Endothelial cell (in vitro differentiated cells): ENCODE results near the gene AKAP6. TPM values are rescaled to one million over a fixed set of nuclear protein-coding genes. Genes with fewer than 3 reads are reported as not detected.

Source experiments
- DNase-seq: peaks from one replicate; pipeline ENCODE4 v3.0.0; 2021; ENCODE audit warnings: low spot score
- H3K27ac Mint-ChIP-seq: one replicate; pipeline ENCODE4 v1.8.0; 2021; ENCODE audit warnings: mixed read lengths, inconsistent platforms; ENCODE audit not compliant: unreplicated experiment
- H3K27me3 Mint-ChIP-seq: one replicate; pipeline ENCODE4 v1.8.0; 2021; ENCODE audit warnings: mild to moderate bottlenecking, moderate library complexity, mixed read lengths, inconsistent platforms; ENCODE audit not compliant: unreplicated experiment
- H3K36me3 Mint-ChIP-seq: one replicate; pipeline ENCODE4 v1.8.0; 2021; ENCODE audit warnings: mild to moderate bottlenecking, low read depth, mixed read lengths, inconsistent platforms; ENCODE audit not compliant: unreplicated experiment
- H3K4me1 Mint-ChIP-seq: one replicate; pipeline ENCODE4 v1.8.0; 2021; ENCODE audit warnings: mild to moderate bottlenecking, mixed read lengths, inconsistent platforms; ENCODE audit not compliant: unreplicated experiment
- H3K4me3 Mint-ChIP-seq: one replicate; pipeline ENCODE4 v1.8.0; 2021; ENCODE audit warnings: mild to moderate bottlenecking, mixed read lengths, inconsistent platforms; ENCODE audit not compliant: unreplicated experiment
- H3K9me3 Mint-ChIP-seq: one replicate; pipeline ENCODE4 v1.8.0; 2021; ENCODE audit warnings: mixed read lengths, inconsistent platforms; ENCODE audit not compliant: unreplicated experiment
- CTCF ChIP-seq: fragments of 200-600 bp; sonication (generic); IDR thresholded peaks from one replicate; pipeline ENCODE4 v1.5.0; 2021; ENCODE audit warnings: antibody characterized with exemption; ENCODE audit not compliant: unreplicated experiment
- total RNA-seq: library from RNA; stranded (reverse); fragmentation: NEBNext Ultra II Directional; extraction: Animal tissue kit (Norgen Biotek cat#: 25700); gene quantifications from one replicate; pipeline ENCODE4 v1.2.1, GENCODE V29; 2021; ENCODE audit not compliant: unreplicated experiment

AKAP6 gene
- total RNA-seq, 1 donor from 2014 or later: 4.4 TPM

GRCh38 chr14:32330351-32331111 is 1.4 kb downstream of the AKAP6 start:
- Mint-ChIP-seq H3K4me3 (no peak overlapping the region), H3K27me3 (no peaks in the 10 kb centered on the region), H3K36me3 (no peaks in the 10 kb centered on the region), H3K27ac (no peak overlapping the region), H3K9me3 (no peaks in the 10 kb centered on the region), H3K4me1 (no peaks in the 10 kb centered on the region)
- DNase-seq: no peak
- no peak for TF ChIP-seq CTCF

GRCh38 chr14:32331206-32331605 is 2.1 kb downstream of the AKAP6 start:
- Mint-ChIP-seq H3K9me3 (no peaks in the 10 kb centered on the region), H3K27me3 (no peaks in the 10 kb centered on the region), H3K4me3 (no peak overlapping the region), H3K27ac (no peak overlapping the region), H3K4me1 (no peaks in the 10 kb centered on the region), H3K36me3 (no peaks in the 10 kb centered on the region)
- TF ChIP-seq CTCF: no peak
- DNase-seq: no peak

GRCh38 chr14:32332415-32333316 is 3.6 kb downstream of the AKAP6 start:
- H3K27me3 Mint-ChIP-seq: no peaks in the 10 kb centered on the region
- H3K4me1 Mint-ChIP-seq: no peaks in the 10 kb centered on the region
- no peak for DNase-seq
- no peaks in the 10 kb centered on the region for H3K9me3 Mint-ChIP-seq
- no peaks in the 10 kb centered on the region for H3K36me3 Mint-ChIP-seq
- TF ChIP-seq CTCF: no peak
- H3K27ac Mint-ChIP-seq: no peak overlapping the region
- no peak overlapping the region for H3K4me3 Mint-ChIP-seq

- TF ChIP-seq CTCF: no peak
- Mint-ChIP-seq H3K36me3 (no peaks in the 10 kb centered on the region), H3K4me3 (no peak overlapping the region), H3K9me3 (no peaks in the 10 kb centered on the region), H3K4me1 (no peaks in the 10 kb centered on the region), H3K27me3 (no peaks in the 10 kb centered on the region), H3K27ac (no peak overlapping the region)
- no peak for DNase-seq
Observed at GRCh38 chr14:32336702-32337101, 7.6 kb downstream of the AKAP6 start.

GRCh38 chr14:32337759-32338158 is 8.7 kb downstream of the AKAP6 start:
- Mint-ChIP-seq H3K27ac (no peak overlapping the region), H3K36me3 (no peaks in the 10 kb centered on the region)

More at GRCh38 chr14:32337759-32338158, 8.7 kb downstream of the AKAP6 start:
- no peak for DNase-seq
- no peaks in the 10 kb centered on the region for H3K27me3 Mint-ChIP-seq
- no peak for TF ChIP-seq CTCF
- no peaks in the 10 kb centered on the region for H3K4me1 Mint-ChIP-seq
- no peak overlapping the region for H3K4me3 Mint-ChIP-seq
- no peaks in the 10 kb centered on the region for H3K9me3 Mint-ChIP-seq
